Measurements from ENCODE around the gene EMID1.

Gene EMID1

DNA sequence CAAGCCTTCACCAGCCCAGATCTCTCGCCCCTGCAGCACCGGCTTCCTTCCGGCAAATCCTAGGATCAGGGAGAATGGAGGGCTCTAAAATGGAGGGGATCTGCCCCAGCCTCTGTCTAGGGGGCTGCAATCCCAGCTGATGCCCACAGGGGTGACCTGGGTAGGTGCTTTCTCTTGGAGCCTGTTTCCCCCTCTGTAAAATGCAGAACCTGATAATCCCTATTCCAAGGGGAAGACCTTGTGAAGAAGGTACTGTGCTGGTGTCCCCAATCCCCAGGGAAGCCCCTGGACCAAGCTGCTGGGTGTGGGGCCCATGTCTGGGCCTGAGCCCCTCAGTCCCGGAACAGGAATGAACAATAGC lies 2.8 kb downstream of the EMID1 start:
- TF ChIP-seq, protein P1, sequence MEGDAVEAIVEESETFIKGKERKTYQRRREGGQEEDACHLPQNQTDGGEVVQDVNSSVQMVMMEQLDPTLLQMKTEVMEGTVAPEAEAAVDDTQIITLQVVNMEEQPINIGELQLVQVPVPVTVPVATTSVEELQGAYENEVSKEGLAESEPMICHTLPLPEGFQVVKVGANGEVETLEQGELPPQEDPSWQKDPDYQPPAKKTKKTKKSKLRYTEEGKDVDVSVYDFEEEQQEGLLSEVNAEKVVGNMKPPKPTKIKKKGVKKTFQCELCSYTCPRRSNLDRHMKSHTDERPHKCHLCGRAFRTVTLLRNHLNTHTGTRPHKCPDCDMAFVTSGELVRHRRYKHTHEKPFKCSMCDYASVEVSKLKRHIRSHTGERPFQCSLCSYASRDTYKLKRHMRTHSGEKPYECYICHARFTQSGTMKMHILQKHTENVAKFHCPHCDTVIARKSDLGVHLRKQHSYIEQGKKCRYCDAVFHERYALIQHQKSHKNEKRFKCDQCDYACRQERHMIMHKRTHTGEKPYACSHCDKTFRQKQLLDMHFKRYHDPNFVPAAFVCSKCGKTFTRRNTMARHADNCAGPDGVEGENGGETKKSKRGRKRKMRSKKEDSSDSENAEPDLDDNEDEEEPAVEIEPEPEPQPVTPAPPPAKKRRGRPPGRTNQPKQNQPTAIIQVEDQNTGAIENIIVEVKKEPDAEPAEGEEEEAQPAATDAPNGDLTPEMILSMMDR (IDR thresholded peaks at IDR 0.05): no peak

DNA sequence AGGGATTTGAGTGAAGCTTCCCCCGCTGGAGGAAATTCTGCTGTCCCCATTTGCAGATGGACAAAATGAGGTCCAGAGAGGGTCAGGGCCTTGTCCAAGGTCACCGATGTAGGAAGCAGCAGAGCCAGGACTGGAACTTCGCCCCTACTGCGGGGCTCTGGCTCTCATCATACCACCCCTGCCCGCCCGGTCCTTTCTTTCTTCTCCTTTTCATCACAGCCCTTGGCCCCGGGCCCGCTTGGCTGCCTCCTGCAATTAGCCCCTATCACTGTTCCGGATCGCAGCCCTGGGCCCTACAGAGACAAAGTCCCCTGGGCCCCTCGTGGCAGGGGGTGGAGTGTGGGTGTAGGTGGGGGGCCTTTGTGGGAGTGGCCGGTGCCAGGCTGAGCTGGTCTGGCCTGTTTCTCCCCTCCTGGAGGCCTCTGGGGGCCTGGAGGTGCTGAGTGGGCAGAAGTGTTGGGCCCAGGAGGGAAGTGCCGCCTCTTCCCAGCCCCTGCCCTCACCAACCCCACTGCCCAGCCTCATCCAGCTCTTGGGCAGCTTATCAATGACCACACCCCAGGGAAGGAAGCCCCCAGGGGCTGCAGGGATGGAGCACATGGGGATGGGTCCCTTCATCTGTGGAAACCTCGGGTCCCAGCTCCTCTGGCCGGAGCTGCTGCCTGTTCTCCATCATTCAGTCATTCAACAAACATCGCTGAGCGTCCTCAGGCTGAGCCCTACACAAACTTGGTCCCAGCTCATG lies 3.4 kb downstream of the EMID1 start:
- TF ChIP-seq, protein P1 (IDR thresholded peaks at IDR 0.05): no peak

DNA sequence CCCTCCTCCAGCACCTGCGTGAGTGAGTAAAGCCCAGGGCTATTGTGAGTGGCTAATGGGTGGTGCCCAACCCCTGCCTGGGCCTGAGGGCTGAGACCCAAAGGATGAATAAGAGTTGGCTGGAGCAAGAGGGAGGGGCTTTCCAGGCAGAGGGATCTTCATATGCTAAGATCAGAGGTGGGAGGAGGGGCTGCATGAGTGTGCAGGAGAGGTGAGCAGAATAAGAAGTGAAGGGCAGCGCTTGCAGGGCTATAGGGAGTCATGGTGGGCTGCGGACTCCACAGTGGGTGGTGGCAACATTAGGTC lies 3.9 kb downstream of the EMID1 start:
- TF ChIP-seq, protein P1 (IDR thresholded peaks at IDR 0.05): no peak

DNA sequence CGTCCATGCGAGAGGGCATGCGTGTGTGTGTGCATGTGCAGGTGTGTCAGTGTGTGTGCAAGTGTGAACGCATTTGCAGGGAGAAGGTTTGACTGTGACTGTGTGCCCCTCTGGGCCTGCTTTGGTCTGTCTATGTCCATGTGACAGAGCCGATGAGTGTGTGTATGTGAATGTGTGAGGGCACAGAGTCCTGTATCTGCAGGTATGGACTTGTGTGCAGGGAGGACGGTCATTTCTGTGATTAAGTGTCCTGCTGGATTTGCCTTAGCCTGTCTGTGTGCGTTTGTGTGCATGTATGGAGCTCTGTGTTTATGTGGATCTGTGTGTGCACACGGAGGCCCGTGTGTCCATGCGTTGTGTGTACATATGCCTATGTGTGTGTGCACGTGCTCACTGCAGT lies 5.4 kb downstream of the EMID1 start:
- TF ChIP-seq, protein P1 (IDR thresholded peaks at IDR 0.05): no peak

DNA sequence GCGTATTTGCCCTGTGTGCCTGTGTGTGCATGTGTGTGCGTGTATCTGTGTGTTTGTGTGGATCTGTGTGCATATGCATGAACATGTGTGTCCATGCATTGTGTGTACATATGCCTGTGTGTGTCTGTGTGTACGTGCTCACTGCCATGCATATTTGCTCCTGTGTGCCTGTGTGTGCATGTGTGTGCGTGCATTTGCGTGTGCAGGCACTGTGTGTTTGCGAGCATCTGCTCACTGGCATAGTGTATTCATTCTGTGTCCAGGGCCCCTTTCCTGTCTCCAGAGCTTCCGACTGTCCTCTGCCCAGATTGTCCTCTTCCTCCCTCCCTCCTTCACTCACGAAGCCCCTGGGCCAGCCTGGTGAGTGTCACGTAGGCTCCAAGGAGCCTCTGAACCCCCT lies 5.8 kb downstream of the EMID1 start:
- TF ChIP-seq, protein P1 (IDR thresholded peaks at IDR 0.05): no peak

DNA sequence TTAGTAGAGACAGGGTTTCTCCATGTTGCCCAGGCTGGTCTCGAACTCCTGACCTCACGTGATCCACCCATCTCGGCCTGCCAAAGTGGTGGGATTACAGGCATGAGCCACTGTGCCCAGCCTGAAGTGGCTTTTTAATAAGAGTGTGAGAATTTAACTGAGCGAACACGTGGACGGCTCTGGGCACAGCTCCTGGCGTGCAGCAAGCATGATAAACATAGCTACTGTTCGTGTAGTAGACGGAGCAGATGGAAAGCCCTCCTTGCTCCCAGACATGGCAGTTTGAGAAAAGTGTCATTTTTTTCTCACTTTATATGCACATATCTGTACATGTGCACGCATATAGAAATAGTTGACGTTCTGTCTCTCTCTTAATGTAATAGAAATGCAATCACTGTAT lies 7.0 kb downstream of the EMID1 start:
- TF ChIP-seq, protein P1 (IDR thresholded peaks at IDR 0.05): no peak

DNA sequence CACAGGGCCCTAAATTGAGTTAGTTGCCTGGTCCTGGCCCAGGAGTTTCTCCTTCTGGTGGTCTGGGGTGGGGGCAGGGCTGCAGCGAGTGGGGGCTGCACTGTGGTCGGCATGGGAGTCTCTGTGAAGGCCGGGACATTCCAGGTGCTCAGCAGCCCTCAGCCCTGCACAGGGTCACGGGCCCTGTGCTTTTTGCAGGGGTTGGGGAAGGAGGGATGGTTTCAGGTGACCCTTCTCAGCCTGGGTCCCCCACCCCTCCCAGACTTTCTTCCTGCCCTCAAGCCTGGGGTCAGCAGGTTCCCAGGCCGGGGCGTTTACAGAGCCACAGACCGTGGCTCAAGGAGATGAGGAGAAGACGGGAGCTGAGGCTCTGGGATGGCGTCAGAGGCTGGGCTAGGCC lies 7.8 kb downstream of the EMID1 start:
- TF ChIP-seq, protein P1 (IDR thresholded peaks at IDR 0.05): no peak

DNA sequence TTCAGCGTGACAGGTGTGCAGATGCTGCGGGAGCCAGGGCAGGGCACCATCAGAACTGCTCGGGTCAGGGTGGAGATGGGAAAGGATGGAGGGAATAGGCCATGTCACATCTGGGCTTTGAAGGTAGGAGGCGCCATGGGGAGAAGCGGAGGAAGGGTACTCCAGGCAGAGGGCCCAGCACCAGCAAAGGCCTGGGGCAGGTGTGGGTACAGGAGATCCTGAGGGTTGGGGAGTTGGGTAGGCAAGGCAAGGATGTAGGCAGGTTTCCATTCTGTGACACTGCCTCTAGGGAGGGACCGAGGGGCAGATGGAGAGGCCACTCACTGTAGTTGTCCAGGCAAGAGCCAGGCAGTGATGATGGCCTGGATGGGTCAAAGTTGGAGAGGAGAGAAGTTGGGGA lies 8.5 kb downstream of the EMID1 start:
- TF ChIP-seq, protein P1 (IDR thresholded peaks at IDR 0.05): no peak

Measured in LNCAP (cell line).